Mesendoderm (in vitro differentiated cells): ENCODE data around the gene LTB4R.

ENCODE experiments used
- DNase-seq: peaks from one replicate; pipeline ENCODE4 v3.0.0; 2013
- H2AK5ac ChIP-seq: 2 replicates; pipeline ENCODE4 v1.6.1; 2013; ENCODE audit warnings: low read length, inconsistent platforms
- H2BK120ac ChIP-seq: 2 replicates; pipeline ENCODE4 v1.6.1; 2013; ENCODE audit warnings: low read depth, mild to moderate bottlenecking, low read length, moderate library complexity, mixed read lengths
- H2BK15ac ChIP-seq: replicated peaks from 2 replicates; pipeline ENCODE4 v1.6.1; 2013; ENCODE audit warnings: low read depth, mild to moderate bottlenecking, moderate library complexity
- H2BK5ac ChIP-seq: 2 replicates; pipeline ENCODE4 v1.6.1; 2013; ENCODE audit warnings: low read length, inconsistent platforms
- H3K18ac ChIP-seq: 2 replicates; pipeline ENCODE4 v1.6.1; 2013; ENCODE audit warnings: mild to moderate bottlenecking, low read length, mixed read lengths
- H3K23ac ChIP-seq: one replicate; pipeline ENCODE4 v1.6.1; 2013; ENCODE audit warnings: low read length
- H3K27ac ChIP-seq: 2 replicates; pipeline ENCODE4 v1.5.1; 2013; ENCODE audit warnings: low read depth, mild to moderate bottlenecking, inconsistent platforms, low read length, moderate library complexity
- H3K27me3 ChIP-seq: 2 replicates; pipeline ENCODE4 v1.6.1; 2013; ENCODE audit warnings: low read length, control low read depth, mild to moderate bottlenecking, inconsistent platforms; ENCODE audit not compliant: insufficient read depth, poor library complexity
- H3K36me3 ChIP-seq: 2 replicates; pipeline ENCODE4 v1.6.1; 2013; ENCODE audit warnings: low read length, inconsistent platforms; ENCODE audit not compliant: control insufficient read depth, insufficient read depth
- H3K4ac ChIP-seq: one replicate; pipeline ENCODE4 v1.6.1; 2013; ENCODE audit warnings: low read depth, mild to moderate bottlenecking, low read length, moderate library complexity
- H3K4me1 ChIP-seq: 2 replicates; pipeline ENCODE4 v1.6.1; 2013; ENCODE audit warnings: low read depth, low read length, inconsistent platforms; ENCODE audit not compliant: control insufficient read depth
- H3K4me2 ChIP-seq: 2 replicates; pipeline ENCODE4 v1.6.1; 2013; ENCODE audit warnings: low read length
- H3K4me3 ChIP-seq: 2 replicates; pipeline ENCODE4 v1.5.1; 2013; ENCODE audit warnings: mild to moderate bottlenecking, low read length
- H3K56ac ChIP-seq: one replicate; pipeline ENCODE4 v1.6.1; 2013; ENCODE audit warnings: low read length
- H3K79me1 ChIP-seq: 2 replicates; pipeline ENCODE4 v1.6.1; 2013; ENCODE audit warnings: low read length, inconsistent platforms
- H3K79me2 ChIP-seq: 2 replicates; pipeline ENCODE4 v1.6.1; 2013; ENCODE audit warnings: mild to moderate bottlenecking, low read length; ENCODE audit not compliant: control insufficient read depth, insufficient read depth
- H3K9ac ChIP-seq: 2 replicates; pipeline ENCODE4 v1.6.1; 2013; ENCODE audit warnings: low read length, inconsistent platforms
- H4K5ac ChIP-seq: one replicate; pipeline ENCODE4 v1.6.1; 2013; ENCODE audit warnings: low read length
- H4K8ac ChIP-seq: one replicate; pipeline ENCODE4 v1.6.1; 2013; ENCODE audit warnings: low read depth, mild to moderate bottlenecking, control low read depth, low read length, moderate library complexity
- WGBS: extraction: QIAGEN DNeasy Blood & Tissue Kit; methylation state at CpG from one replicate; pipeline ENCODE4 v1.1.7; 2013; ENCODE audit warnings: low lambda C conversion rate, missing lambda C conversion rate; ENCODE audit not compliant: insufficient coverage; ENCODE audit errors: extremely low coverage; 5-methylcytosine and 5-hydroxymethylcytosine counted together

Gene LTB4R

DNA sequence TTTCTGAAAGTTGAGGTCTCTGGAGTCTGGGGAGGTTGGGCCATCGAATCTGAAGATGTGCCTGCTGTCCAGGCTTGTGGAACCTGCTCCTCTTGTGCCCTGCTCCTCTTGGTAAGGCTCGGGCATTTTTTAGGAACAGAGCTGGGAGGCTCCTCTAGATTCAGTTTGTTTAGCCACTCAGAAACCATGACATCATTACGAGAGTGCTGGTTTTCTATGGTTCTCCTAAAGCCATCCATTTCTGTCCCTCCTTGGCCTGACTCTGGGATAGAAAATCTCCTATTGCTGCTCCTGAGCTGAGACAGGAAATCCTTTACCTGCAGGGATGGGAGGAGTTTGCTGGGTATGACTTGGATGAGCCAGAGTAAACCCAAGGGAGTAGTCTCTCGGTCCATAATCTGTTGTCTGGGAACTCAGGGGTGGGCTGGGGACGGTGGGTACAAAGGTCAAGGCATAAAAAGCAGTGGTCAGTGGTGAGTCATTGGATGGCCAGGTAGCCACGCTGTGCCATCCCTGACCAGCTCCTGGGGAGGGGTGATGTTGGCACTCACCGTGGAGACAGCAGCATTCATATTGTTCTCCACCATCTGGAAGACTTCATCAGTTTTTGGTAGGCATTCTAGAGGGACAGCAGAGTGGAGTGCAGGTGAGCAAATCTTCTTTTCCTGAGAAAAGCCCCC lies 26.0 kb downstream of the LTB4R start:
- Histone ChIP-seq H3K23ac (no peak overlapping the region), H2BK120ac (no peak overlapping the region), H3K4me2 (no peak overlapping the region), H3K36me3 (no peaks in the 10 kb centered on the region), H3K4me3 (no peak overlapping the region), H2BK15ac (no peak overlapping the region), H3K79me2 (no peaks in the 10 kb centered on the region), H2AK5ac (no peak overlapping the region), H3K4ac (no peak overlapping the region), H3K27me3 (peaks cover 55% of the 10 kb centered on the region), H3K79me1 (no peaks in the 10 kb centered on the region), H4K8ac (no peak overlapping the region), H4K5ac (no peak overlapping the region), H3K56ac (no peak overlapping the region), H3K4me1 (peaks cover 2% of the 10 kb centered on the region), H3K27ac (no peak overlapping the region), H3K9ac (no peak overlapping the region), H3K18ac (no peak overlapping the region), H2BK5ac (no peak overlapping the region)
- WGBS, result no CpG with 5 or more reads among the region's 7 CpGs
- no peak for DNase-seq

DNA sequence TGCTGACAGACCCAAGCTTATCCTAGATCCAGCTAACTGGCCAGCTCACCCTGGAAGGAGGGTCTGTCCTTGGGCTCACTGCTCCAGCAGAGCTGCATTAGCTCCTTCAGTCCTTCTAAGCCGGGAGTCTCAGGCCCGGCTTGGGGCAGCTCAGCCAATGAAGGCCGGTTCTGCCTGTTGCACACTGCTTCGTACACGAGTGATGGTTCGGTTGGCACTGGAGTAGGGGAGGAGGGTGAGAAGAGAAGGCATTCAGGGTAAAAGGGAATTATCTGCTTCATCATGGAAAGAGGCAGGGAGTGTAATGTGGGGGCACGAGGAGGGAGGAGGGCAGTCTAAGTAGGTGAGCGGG lies 26.5 kb downstream of the LTB4R start:
- Histone ChIP-seq H3K4ac (no peak overlapping the region), H4K5ac (no peak overlapping the region), H3K18ac (no peak overlapping the region), H3K23ac (no peak overlapping the region), H3K27ac (no peak overlapping the region), H3K79me2 (no peaks in the 10 kb centered on the region), H3K9ac (no peak overlapping the region), H3K4me1 (peaks cover 2% of the 10 kb centered on the region), H3K79me1 (no peaks in the 10 kb centered on the region), H2BK15ac (no peak overlapping the region), H2BK5ac (no peak overlapping the region), H2BK120ac (no peak overlapping the region), H4K8ac (no peak overlapping the region), H3K36me3 (no peaks in the 10 kb centered on the region), H2AK5ac (no peak overlapping the region), H3K4me2 (no peak overlapping the region), H3K56ac (no peak overlapping the region), H3K4me3 (no peak overlapping the region), H3K27me3 (peaks cover 55% of the 10 kb centered on the region)
- no CpG with 5 or more reads among the region's 8 CpGs for whole genome bisulfite sequencing
- no peak for DNase-seq

DNA sequence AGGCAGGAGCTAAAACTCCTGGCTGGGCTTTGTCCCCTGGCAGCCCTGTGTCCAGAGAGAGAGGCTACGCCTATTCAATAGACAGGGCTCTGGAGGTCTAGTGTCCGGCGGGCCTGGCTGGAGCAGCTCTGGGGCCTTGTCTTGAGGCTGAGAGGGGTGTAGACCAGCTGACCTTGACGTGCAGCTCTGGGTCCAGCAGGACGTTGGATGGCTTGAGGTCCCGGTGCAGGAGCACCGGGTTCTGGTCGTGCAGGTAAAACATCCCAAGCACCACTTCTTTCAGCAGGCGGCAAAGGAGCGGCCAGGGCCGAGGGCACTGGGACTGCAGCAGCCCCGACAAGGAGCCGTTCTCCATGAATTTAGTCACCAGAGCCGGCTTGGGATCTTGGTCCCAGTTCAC lies 27.5 kb downstream of the LTB4R start:
- Histone ChIP-seq H3K27me3 (peaks cover 52% of the 10 kb centered on the region), H3K4me2 (no peak overlapping the region), H2BK120ac (no peak overlapping the region), H3K4me1 (peaks cover 2% of the 10 kb centered on the region), H3K4me3 (no peak overlapping the region), H3K18ac (no peak overlapping the region), H2BK5ac (no peak overlapping the region), H3K79me2 (no peaks in the 10 kb centered on the region), H3K36me3 (no peaks in the 10 kb centered on the region), H3K23ac (no peak overlapping the region), H3K56ac (no peak overlapping the region), H3K9ac (no peak overlapping the region), H3K79me1 (no peaks in the 10 kb centered on the region), H3K4ac (no peak overlapping the region), H4K8ac (no peak overlapping the region), H2BK15ac (no peak overlapping the region), H2AK5ac (no peak overlapping the region), H4K5ac (no peak overlapping the region), H3K27ac (no peak overlapping the region)
- no CpG with 5 or more reads among the region's 14 CpGs for WGBS
- DNase-seq, result no peak

DNA sequence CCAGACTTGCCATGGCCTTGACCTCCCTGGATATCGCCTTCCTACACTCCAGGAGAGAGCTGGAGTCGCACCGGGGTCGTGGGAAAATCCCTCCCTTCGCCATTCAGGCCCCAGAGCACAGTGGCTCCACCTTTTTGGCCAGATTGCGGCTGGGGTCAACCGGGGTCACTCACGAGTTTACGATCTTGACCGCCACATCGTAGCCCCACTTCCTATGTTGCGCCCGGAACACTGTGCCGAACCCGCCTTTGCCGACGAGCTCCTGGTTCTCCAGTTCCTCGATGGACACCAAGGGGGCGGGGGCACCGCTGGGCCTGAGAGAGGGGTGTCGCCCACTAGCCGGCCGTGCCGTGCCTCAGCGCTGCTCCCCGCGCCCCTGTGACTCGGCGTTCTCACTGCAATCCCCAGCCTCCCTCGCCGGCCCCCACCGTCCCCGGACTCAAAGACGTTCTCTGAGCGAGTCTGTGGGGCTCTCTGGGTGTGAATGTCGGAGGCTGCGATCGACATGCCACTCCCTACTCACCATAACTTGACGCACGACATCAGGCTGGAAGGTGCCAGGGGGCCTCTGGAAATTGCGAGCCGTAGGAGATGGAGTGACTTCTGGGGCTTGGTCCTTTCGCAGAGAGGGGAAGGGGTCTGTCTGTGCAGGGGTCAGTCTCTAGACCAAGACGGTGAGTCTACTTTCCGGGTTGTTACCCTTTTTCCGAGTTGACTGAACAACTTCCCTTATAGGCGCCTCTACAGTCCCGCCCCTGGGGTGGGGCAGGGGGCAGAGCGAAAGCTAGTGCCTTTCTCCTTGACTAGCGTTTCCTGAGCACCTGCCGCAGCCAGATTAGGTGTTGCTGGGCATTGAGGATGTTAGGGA lies 28.2 kb downstream of the LTB4R start, which contains the start of gene RIPK3:
TSS of gene RIPK3 (minus strand) at position 708 of the 868 bp plus-strand sequence. CDS start at position 543, 165 bp downstream.
- Histone ChIP-seq H3K79me2 (no peaks in the 10 kb centered on the region), H2AK5ac (no peak within 1 kb of the TSS), H4K5ac (no peak within 1 kb of the TSS), H3K4me3 (peak within 1 kb of the TSS; percentile 41), H3K4me2 (peak within 1 kb of the TSS; percentile 83), H3K27me3 (peaks cover 47% of the 10 kb centered on the region), H3K23ac (no peak within 1 kb of the TSS), H3K79me1 (no peaks in the 10 kb centered on the region), H3K27ac (no peak within 1 kb of the TSS), H3K4me1 (peaks cover 2% of the 10 kb centered on the region), H2BK120ac (no peak within 1 kb of the TSS), H4K8ac (no peak within 1 kb of the TSS), H3K18ac (no peak within 1 kb of the TSS), H3K56ac (peak within 1 kb of the TSS; percentile 73), H3K9ac (peak within 1 kb of the TSS; percentile 34), H3K36me3 (no peaks in the 10 kb centered on the region), H2BK5ac (no peak within 1 kb of the TSS), H2BK15ac (no peak within 1 kb of the TSS), H3K4ac (no peak within 1 kb of the TSS)
- no CpG with 5 or more reads among the region's 51 CpGs for WGBS
- no peak for DNase-seq

DNA sequence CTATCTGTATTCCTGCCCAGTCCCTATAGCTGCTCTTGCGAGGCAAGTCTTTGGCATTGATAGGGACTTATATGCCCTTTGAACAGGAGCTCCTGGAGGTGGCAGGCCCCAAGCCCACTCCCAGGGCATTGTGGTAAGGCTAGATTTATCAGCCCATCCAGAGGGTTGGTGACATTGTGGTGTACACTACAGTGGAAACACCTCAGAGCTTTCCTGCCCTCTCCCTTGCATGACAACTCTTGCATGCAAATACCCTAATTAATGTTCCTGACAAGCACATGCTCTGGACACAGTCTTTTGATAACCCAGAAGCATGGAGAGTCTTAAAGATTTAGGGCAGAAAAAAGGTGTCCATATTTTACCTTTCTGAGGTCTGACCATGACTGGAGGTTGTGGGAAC lies 29.3 kb downstream of the LTB4R start:
- Histone ChIP-seq H4K5ac (no peak overlapping the region), H3K36me3 (no peaks in the 10 kb centered on the region)

More for the DNA sequence above, 29.3 kb downstream of the LTB4R start:
- H3K4me2 ChIP-seq, result no peak overlapping the region
- no peak overlapping the region for H3K4me3 ChIP-seq
- H3K27ac ChIP-seq, result no peak overlapping the region
- no peaks in the 10 kb centered on the region for H3K4me1 ChIP-seq
- no CpG with 5 or more reads among the region's 1 CpG for WGBS
- H3K79me1 ChIP-seq, result no peaks in the 10 kb centered on the region
- H3K4ac ChIP-seq, result no peak overlapping the region
- DNase-seq, result no peak
- H2BK120ac ChIP-seq, result no peak overlapping the region
- no peak overlapping the region for H2AK5ac ChIP-seq
- H3K18ac ChIP-seq, result no peak overlapping the region
- peaks cover 40% of the 10 kb centered on the region for H3K27me3 ChIP-seq
- no peak overlapping the region for H2BK5ac ChIP-seq
- no peak overlapping the region for H2BK15ac ChIP-seq
- no peak overlapping the region for H3K56ac ChIP-seq
- no peaks in the 10 kb centered on the region for H3K79me2 ChIP-seq
- no peak overlapping the region for H3K23ac ChIP-seq
- no peak overlapping the region for H3K9ac ChIP-seq
- no peak overlapping the region for H4K8ac ChIP-seq
